Activated CD4-positive, alpha-beta T cell treated with anti-CD3 and anti-CD28 coated beads, Interleukin-2, amount 50 U/mL, for 16 hours (primary cell): ENCODE measurements around the gene CPTP.
"Not testable (repeated sequence)": the region's sequence is repeated elsewhere in the genome, so short reads cannot be mapped to it uniquely, and the experiment has no call there.

Experiments
- DNase-seq: peaks from one replicate; pipeline ENCODE4 v3.0.0-alpha.2; 2020

CPTP gene

DNA sequence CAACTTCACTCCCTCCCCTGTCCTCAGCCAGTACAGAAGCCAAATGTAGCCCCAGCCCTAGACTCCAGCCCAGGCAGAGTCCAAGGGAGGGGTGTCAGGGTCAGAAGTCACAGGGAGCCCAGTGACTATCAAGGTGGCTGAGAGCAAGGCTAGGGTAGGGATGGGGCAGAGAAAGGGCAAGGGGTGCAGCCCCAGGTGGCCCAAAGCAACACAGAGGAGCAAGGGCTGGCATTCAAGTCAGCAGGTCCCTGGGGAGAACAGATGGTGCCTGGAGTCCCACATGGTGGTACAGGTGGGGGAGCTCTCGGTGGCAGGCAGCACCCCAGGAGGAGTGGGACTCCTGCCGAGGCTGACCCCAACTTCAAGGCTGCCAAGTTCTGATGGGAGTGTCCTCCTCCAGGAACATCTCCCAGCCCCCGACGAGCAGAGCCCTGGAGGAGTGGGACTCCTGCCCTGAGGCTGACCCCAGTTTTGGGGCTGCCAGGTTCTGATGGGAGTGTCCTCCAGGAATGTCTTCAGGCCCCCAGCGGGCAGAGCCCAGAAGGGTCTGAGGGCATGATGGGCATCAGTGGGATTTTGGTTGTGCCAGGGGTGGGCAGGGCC, 28.3 kb downstream of the CPTP start:
- DNase-seq = no peak

- DNase-seq = no peak
Measured at GRCh38 chr1:1353389-1354151, 29.0 kb downstream of the CPTP start.

GRCh38 chr1:1354271-1355247, 30.0 kb downstream of the CPTP start:
- DNase-seq = no peak

GRCh38 chr1:1355416-1355815, 30.8 kb downstream of the CPTP start:
- no peak for DNase-seq

DNA sequence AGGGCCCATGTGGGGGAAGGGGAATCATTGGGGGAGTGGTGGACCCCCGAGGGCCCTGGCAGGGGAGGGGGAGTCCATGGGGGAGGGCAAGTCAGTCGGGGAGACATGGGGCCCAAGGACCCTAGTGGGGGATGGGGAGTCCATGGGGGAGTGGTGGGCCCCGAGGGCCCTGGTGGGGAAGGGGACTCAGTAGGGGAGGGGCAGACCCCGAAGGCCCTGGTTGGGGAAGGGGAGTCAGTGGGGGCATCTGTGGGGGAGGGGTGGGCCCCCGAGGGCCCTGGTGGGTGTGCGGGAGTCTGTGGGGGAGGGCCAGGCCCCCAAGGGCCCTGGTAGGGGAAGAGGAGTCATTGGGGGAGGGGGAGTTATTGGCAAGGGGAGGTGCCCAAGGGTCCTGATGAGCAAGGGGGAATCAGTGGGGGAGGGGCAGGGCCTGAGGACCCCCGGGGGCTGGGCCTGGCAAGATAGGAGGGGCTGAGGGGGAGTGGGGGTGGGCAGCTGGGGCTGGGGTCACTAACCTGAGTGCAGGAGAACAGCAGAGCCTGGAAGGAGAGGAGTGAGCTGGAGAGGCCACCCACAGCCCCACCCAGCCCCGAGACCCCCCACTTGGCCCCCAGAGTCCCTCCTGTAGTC, 31.7 kb downstream of the CPTP start:
- DNase-seq = no peak

GRCh38 chr1:1356796-1357401, 32.3 kb downstream of the CPTP start:
- no peak for DNase-seq

GRCh38 chr1:1357871-1358432, 33.4 kb downstream of the CPTP start:
- DNase-seq = no peak

DNA sequence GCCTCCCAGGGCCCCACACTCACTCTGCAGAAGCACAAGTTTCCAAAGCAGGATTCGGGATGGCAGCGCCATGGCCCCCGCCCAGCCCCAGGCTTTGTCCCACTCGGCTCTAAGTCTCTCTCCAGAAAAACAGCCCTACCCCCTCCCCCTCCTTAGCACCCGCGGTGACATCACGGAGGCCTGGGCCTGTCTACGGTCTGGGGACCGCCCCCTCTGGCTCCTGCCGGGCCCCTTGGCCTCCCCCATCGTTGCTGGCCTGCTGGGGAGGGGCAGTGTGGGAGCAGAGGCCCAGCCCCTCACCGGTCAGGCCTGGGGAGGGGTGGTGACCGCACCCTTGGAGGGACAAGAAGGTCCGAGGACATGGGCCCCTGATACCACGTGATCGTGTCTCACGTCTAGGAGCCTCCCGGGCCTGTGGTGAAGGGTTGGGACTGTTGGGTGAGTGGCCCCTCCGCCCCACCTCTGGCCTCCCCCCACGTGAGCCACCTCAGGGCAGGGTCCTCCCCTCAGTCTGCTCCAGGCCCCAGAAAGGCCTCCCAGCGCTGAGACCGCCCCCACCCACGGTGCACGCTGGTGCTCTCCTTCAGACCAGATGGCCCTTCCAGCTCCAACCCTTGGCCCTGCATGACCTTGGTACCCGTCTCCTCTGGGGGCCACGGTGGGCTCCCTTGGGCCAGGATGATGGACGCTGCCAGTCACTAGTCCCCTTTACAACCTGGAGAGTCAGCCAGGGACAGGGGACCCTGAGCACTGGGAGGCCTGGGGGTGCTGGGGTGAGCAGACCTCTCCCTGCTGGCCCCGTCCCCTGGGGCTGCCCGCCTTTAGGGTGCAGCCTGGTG, 34.0 kb downstream of the CPTP start, which contains the start of gene MXRA8:
MXRA8 (minus strand) TSS at position 123 of the 839 bp plus-strand sequence; CDS start at position 72, 51 bp downstream.
- DNase-seq = no peak

GRCh38 chr1:1359308-1359663, 34.7 kb downstream of the CPTP start:
- DNase-seq = no peak

GRCh38 chr1:1359664-1360468, 35.3 kb downstream of the CPTP start:
- no peak for DNase-seq

DNA sequence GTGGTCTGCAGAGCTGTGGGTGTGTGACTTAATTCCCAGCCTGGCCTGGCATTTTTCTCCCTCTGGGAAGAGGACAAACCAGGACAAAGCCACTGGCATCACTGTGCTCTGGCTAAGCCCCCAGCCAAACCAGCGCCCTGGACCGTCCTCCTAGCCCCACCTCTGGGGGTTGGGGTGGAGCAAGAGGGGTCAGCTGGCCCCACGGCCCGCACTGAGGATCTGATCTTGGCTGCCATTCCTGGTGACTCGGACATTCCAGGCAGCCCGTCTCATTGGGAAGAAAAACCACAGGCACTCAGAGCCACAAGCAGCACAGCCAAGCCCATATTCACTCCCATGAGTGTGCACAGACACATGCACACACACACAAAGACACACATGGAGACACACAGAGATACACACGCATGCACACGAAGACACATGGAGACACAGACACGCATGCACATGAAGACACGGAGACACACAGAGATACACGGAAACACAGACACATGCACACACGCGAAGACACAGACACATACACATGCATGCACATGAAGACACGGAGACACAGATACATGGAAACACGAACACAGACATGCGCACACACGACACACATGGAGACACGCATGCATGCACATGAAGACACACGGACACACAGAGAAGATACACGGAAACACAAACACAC, 36.0 kb downstream of the CPTP start:
- DNase-seq = no peak

DNA sequence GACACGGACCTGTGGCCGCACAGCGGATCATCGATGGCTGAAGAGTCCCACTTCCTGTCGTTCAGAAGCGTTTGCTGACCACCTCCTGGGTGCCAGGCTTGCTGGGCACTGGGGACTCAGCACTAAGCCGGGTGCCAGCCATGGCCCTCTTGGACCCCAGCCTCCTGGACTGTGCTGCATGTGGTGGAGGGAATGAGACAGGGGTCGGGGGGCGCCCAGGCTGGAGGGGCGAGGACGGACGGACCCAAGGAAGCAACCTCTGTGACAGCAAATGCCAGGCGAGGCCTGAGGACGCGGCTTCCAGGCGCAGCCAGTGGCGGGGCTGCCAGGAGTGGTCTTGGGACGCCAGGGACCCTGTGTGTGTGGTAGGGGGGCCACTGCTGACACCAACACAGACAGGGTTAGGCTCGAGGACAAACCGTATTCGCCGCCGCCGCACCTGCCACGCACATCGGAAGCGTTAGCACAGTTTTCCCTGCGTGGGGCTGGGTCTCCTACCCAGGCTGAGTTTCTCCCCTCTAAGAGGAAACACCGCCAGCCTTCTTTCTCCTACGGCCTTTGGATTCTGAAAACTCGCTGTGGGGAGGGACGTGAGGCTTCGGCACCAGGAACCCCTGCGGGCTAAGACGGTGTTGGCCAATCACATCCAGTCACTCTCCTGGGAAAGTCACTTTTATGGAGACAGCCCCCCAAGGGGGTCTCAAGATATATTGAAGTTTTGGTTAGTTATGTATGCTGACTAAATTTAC, 36.8 kb downstream of the CPTP start:
- DNase-seq = no peak

DNA sequence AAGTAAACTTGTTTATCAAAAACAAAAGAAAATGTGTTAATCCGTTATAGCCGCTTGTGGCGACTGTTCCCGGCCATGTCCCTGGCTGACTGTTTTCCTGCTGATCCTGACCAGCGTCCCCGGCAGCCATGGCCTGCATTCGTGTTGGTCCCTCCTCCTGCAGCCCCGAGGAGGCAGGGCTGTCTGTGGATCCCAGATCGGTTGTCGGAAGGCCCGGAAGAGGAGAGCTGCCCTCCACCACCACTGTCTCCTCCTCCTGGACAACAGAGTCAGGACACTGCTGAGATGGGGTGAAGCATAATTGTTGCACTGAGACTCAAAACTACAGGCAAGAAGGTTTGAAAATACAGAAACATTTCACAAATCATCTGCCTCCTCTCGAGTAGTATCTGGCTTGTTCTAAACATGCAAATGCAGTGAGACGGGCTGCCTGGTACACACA, 37.4 kb downstream of the CPTP start:
- no peak for DNase-seq

GRCh38 chr1:1364266-1364665, 39.7 kb downstream of the CPTP start:
- DNase-seq = no peak

- no peak for DNase-seq
Measured at GRCh38 chr1:1365875-1366698, 41.5 kb downstream of the CPTP start.

DNA sequence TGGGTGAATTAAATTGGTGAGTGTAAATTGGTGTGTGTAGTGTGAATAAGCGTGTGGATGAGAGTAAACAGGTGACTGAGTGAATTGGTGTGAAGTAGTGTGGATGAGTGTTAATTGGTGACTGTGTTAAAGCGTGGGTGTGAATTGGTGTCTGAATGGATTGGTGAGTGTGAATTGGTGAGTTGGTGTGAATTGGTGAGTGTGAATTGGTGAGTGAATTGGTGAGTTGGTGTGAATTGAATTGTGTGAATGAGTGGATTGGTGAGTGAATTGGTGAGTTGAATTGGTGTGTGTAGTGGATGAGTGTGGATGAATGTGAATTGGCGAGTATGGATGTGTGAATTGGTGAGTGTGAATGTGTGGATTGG, 42.1 kb downstream of the CPTP start:
- DNase-seq = no peak

- no peak for DNase-seq
Measured at GRCh38 chr1:1367315-1367714, 42.7 kb downstream of the CPTP start.

- DNase-seq = not testable (repeated sequence)
Measured at GRCh38 chr1:1370094-1370493, 45.5 kb downstream of the CPTP start.
